Inflammatory macrophage treated with lipopolysaccharide for 4 hours (primary cell): ENCODE results near the gene ST6GALNAC5.

Source experiments
- DNase-seq: peaks from one replicate; pipeline ENCODE4 v3.0.0-alpha.2; 2020

Gene ST6GALNAC5

DNA sequence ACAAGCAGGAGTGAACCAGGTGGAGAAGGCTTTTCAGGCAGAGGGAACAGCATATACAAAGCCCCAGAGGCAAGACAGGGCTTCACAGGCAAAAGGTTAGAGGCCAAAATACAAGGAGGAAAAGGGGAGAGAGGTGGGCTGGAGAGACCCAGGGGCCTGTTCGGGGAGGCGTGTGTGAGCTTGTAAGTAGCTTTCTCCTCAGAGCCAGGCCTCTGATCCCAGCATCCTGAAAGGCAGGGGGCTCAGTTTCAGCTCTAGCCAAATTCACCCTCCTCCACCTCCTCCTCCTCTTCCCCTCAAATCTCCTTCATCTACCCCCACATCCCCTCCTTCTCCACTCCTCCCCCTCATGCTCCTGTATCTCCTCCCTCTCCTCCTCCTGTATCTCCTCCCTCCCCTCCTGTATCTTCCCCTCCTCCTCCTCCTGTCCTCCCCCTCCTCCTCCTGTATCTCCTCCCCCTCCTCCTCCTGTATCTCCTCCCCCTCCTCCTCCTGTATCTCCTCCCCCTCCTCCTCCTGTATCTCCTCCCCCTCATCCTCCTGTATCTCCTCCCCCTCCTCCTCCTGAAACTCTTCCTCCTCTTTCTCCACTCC is 148.6 kb downstream of the ST6GALNAC5 start:
- DNase-seq = no peak

DNA sequence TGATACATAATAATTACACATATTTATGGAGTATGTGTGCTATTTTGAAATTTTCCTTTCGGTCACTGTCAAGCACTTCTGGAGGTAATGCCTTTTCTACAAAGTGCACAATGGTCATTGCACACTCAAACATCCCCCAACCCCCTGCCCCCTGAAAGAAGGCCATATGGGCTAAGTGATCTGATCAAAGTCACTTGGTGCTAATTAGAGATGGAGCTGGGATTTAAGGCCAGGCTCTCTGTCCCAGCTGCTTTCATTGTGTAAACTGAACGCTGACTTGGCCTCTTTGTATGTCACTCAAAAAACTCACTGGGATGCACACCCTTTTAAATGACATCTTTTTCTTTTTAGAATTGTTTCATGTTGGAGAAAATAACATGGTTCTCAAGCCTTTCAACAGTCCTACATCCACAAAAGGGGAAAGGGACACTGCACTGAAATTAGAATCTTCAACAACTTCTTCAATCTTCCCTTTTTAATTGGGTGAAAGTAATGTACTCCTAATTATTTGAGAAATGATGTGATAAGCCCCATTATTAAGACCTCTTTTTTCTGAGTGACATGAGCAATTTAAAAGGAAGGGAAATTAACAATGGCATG is 149.2 kb downstream of the ST6GALNAC5 start:
- DNase-seq = no peak

GRCh38 chr1:77018311-77018710 is 151.0 kb downstream of the ST6GALNAC5 start:
- DNase-seq = no peak

- DNase-seq = no peak
Observed at GRCh38 chr1:77018761-77019160, 151.5 kb downstream of the ST6GALNAC5 start.

- no peak for DNase-seq
Observed at GRCh38 chr1:77021732-77022131, 154.5 kb downstream of the ST6GALNAC5 start.

DNA sequence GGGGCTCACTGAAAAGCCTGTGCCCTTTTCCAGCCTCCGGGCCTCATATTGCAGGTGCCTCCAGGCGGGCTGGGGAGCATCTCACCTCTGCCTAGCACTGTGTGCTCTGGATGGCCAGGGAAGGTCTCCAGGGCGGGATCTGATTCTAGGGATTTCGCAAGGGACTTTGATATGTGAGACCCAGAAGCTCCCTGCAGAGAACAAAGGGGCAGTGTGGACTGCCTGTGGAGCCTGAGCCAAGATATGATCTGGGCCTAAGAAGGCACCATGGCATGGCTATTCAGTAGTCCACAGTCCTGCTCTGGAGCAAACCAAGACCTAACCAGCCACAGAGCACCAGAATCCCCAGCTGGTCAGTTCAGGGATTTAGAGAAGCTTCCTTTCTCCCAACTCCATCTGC is 157.2 kb downstream of the ST6GALNAC5 start:
- DNase-seq = no peak

DNA sequence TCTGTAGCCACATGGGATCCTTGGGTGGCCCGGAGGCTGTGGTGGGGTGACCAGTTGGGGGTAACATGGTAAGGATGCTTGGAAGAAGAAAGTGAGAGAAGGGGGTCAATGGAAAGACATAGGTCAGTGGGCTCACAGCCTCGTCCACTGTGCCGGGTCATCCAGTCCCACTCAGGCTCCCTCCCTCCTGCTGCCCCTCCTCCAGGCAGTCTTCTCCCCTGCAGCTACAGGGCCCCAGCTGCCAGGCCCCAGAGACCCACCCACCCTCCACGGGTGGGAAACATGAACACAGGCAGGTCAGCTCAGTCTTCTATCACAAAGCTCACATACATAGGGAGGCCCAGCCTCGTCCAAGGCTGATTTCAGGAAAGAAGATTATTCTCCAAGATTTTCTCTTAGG is 158.3 kb downstream of the ST6GALNAC5 start:
- no peak for DNase-seq

- no peak for DNase-seq
Observed at GRCh38 chr1:77026135-77026534, 158.9 kb downstream of the ST6GALNAC5 start.

DNA sequence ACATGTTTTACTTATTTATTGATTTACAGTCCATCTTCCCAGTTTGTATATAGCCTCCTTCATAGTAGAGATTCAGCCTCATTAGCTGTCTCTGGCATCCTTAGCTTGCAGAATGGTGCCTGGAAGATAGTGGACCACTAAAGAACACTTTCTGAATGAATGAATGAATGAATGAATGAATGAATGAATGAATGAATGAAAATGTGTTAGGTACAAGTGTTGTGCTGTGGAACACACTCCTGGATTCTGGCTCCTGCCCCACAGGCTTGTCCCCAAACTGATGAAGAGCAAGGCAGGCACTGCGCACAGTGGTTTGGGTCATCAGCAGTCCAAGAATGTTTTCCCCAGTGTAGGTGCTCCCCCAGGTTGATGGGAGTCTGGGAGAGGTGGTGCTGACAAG is 159.4 kb downstream of the ST6GALNAC5 start:
- no peak for DNase-seq

DNA sequence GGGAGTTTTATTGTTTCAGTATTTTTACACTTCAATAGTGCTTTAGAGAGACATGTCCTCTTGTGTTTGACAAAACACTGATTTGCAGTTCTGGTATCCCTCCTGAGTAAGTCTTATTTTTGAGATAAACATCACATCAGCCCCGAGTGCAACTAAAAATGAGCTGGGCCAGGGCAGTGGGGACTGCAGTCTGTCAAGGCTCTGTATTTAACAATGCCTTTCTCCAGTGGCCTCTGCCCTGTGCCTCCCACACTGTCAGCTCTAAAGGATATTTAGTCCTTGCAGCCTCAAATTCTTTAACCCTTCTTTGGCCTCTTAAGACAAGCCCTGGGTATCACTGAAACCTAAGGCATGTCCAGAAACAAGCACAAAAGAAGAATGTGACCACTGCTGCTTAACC is 160.6 kb downstream of the ST6GALNAC5 start:
- no peak for DNase-seq

DNA sequence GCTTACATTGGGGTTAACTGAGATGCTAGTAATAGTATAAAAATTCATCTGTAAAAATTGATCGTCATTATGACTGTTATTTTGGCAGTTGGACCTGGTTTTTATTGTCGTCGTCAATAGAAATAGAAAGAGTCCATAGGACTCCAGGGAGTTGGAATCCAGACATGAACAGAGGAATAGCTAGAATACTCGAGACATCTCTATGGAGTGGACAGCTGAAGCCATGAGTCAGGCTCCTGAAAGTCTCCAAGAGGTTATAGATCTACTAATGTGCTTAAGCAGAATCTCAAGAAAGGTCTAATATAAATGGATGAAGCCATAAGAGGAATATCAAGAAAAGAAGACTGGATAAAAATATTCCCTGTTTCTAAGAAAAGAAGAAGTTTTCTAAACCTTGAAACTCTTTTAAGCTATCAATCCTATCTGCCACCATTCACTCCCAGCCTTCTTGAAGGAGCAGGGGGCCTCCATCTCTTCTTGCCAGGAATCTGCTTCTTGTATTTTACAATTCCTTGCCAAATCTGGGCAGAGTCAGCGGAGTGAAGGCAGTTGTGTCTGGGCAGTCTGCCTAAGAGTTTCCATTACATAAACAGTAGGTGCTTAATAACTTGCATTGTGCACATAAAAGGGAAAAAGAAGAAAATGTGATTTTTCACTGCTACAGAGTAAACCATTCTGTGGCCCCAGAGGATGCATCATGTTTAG is 163.3 kb downstream of the ST6GALNAC5 start:
- no peak for DNase-seq

DNA sequence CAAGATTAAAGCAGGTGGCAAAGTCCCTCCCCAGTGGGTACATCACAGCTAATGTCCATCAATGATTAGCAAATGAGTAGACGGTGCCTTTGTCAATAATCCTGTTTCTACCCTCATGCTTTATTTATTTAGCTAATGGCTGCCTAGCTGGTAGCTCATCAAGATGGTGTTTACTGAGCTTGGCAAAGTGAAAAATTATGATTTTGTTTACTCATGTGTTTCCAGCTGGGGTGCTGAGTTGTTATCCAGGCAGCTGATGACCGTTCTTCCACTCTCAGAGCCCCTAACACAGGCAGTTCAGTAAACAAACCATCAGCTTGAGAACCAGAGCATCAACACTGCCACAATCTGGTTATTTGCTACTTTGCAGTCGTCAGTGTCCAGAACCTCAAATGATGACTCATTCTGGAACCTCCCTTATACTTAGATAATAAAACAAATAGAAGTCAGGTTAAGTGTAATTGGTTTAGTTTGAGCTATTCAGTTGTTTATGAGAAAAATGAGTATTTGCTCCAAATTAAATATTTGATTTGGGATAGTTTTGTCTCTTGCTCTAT is 163.9 kb downstream of the ST6GALNAC5 start:
- no peak for DNase-seq

GRCh38 chr1:77036560-77036959 is 169.3 kb downstream of the ST6GALNAC5 start:
- no peak for DNase-seq

GRCh38 chr1:77037038-77037437 is 169.8 kb downstream of the ST6GALNAC5 start:
- no peak for DNase-seq

DNA sequence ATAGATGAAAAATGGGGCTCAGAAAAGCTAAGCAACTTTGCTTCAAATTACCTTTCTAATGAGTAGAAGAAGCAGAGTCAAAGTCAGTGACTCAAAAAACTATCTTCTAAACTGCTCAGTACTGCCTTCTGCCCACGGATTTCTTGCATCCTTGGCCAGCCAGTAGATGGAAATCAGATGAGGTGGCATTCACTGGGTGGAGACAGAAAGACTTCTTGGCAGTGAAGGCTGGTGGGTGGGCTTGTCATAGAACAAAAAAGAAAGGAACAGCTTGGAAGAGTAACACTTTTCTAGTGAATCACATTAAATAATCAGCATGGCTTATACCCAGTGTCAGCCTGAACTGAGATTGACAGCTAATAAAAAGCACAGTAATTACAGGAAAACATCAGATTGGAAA is 170.7 kb downstream of the ST6GALNAC5 start:
- DNase-seq = no peak

DNA sequence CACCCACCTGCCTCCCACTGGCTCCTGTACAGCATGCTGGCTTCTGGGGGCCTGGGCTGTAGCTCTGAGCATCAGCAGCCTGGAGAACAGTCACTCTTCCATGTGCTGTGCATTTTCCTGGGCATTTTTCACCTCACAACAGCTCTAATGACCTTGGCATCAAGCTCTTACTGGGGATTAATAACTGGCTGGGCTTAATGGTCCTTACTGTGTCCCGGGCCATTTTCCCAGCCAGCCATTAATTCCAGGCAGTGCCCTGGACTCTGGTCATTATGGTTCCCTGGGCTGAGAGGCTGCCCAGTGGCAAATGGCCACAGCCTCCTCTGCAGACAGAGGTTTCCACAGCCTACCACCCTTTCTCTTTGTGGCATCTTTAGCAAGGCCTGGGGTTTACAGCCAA is 171.8 kb downstream of the ST6GALNAC5 start:
- no peak for DNase-seq

DNA sequence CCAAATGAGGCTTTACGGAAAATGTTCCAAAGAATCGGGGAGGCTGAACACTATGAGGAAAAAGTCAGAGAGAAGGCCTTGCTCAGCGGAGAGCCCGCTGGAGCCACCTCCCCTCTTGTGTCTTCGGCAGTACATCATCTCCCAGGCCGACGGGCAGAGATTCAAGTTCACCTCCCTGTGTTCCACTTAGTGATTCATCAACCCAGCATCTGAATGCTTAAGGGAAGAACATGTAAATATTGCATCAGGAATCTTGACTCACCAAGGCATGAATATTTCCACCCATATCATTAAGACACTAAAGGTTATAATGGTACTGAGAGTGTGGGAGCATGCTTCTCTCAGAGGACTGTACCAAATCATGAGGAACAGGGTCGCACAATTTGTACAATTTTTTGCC is 172.5 kb downstream of the ST6GALNAC5 start:
- no peak for DNase-seq

DNA sequence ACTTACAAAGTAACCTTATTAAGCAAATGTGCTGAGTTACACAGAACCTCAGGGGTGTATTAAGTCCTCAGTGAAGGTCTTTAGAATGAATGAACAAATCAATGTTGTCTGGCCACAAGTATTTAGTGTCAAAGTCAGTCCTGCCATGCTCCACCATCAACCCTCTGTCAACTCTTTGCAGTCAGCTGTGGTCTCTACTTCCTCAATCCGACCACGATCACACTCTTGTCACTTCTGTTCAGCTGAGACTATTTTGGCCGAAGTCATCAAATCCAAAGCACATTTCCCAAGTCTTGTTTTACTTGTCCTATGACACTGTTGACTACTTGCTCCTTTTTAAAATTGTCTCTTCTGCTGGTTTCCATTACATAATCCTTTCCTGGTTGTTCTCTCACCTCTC is 173.5 kb downstream of the ST6GALNAC5 start:
- no peak for DNase-seq

DNA sequence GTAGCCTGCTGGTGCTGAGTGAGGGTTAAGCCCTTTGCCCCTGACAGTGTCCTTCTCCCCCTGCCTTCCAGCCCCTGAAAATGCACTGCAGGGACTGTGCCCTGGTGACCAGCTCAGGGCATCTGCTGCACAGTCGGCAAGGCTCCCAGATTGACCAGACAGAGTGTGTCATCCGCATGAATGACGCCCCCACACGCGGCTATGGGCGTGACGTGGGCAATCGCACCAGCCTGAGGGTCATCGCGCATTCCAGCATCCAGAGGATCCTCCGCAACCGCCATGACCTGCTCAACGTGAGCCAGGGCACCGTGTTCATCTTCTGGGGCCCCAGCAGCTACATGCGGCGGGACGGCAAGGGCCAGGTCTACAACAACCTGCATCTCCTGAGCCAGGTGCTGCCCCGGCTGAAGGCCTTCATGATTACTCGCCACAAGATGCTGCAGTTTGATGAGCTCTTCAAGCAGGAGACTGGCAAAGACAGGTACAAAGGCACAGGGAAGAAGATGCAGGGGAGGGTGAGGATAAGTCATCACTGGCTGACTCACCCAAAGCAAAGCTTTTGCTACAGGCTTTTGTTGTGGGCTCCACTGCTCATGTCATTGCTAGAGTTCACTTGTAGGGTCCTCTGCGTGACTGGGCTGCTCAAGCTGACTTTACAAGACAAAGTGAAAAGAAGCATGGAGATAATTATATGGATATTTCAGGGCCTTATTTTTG is 177.0 kb downstream of the ST6GALNAC5 start:
- DNase-seq = no peak

DNA sequence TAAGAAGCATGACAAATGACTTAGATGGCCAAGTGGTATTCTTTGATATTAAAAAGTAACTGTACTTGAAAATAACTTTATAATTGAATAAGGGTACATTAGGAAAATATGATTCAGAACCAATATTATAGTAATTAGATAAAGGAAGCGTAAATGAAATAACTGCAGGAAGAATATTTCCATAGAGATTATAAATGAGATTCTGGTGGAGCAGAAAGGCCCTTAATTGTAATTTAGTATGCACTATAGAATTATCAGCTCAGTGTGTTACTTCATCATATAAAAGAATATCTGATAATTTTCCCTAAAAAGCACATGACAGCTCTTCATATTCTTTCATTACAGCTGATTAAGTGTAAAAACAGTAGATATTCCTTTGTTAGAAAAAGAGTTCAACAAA is 180.3 kb downstream of the ST6GALNAC5 start:
- DNase-seq = no peak

- no peak for DNase-seq
Observed at GRCh38 chr1:77047978-77048614, 180.8 kb downstream of the ST6GALNAC5 start.

DNA sequence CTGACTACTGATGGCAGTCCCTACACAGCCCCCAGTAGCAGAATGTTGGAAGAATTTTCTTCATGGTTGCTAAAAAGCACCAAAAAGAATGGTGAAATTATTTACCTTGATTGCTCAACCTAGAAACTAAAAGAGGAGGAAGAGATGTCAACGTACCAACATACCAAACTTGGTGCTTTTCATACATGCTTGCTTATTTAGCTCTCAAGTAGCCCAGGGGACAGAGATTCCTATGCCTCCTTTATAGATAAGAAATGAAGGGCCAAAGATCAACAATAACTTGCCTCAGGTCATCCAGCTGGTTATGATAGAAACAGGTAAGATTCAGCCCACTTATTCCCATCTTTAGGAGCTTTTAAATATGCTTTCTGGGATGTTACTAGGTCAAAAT is 181.3 kb downstream of the ST6GALNAC5 start:
- DNase-seq = peak; percentile 23

DNA sequence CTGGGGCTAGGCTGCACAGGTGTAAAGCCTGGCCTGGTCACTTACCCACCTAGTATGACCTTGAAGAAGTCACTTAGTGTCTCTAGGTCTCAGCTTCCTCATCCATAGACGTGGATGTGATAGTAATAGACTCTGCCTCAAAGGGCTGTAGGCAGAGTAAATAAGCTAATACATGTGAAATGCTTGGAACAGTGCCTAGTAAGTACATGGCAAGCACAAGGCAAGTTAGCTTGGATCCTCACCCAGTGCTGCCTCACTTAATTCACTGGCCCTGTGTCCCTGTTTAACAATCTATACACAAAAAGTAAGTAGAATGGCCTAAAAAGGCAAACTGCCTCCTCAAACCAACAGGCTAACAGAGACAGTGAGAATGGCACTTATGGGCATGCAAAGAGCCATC is 184.1 kb downstream of the ST6GALNAC5 start:
- no peak for DNase-seq
